IMR-90 (cell line): ENCODE results near the gene NLRP3. TPM values are rescaled to one million over a fixed set of nuclear protein-coding genes. Genes with fewer than 3 reads are reported as not detected.

Experiments used
- ATAC-seq: fragments of 200-7000 bp; cut with Tn5 transposase; 2 replicates; pipeline ENCODE4 v1.9.1; 2020; ENCODE audit warnings: low read depth, mild to moderate bottlenecking, moderate library complexity
- BruUV-seq: library from RNA; stranded (reverse); fragments of 400-500 nt; replicated peaks from 2 replicates; lab custom pipeline; 2021; lab: Mats Ljungman, UMichigan
- CTCF ChIA-PET: fragments of 300-600 bp; formaldehyde crosslinking; extraction: SDS; loops from one replicate; lab custom pipeline; 2021; ENCODE audit warnings: antibody characterized with exemption; lab: Yijun Ruan, JAX
- POLR2A ChIA-PET: fragments of 300-600 bp; sonication (Branson Sonifier 250); formaldehyde crosslinking; loops from one replicate; lab custom pipeline; 2022; ENCODE audit warnings: antibody characterized with exemption; ENCODE audit not compliant: unreplicated experiment; lab: Charles Lee
- DNase-seq: peaks from one replicate; pipeline ENCODE4 v3.0.0; 2013
- H2AFZ ChIP-seq: replicated peaks from 2 replicates; pipeline ENCODE3; 2013; ENCODE audit warnings: low read length, mild to moderate bottlenecking; ENCODE audit not compliant: poor library complexity
- H2AK5ac ChIP-seq: 2 replicates; pipeline ENCODE4 v1.6.1; 2013; ENCODE audit warnings: low read depth, low read length, inconsistent platforms
- H2AK9ac ChIP-seq: replicated peaks from 2 replicates; pipeline ENCODE3; 2013; ENCODE audit warnings: mild to moderate bottlenecking, low read depth, low read length, moderate library complexity; ENCODE audit not compliant: poor library complexity
- H2BK120ac ChIP-seq: 2 replicates; pipeline ENCODE4 v1.6.1; 2013; ENCODE audit warnings: low read depth, low read length, inconsistent platforms
- H2BK15ac ChIP-seq: 3 replicates; pipeline ENCODE4 v1.6.1; 2013; ENCODE audit warnings: low read depth, low read length, inconsistent platforms
- H2BK20ac ChIP-seq: 2 replicates; pipeline ENCODE4 v1.6.1; 2013; ENCODE audit warnings: low read depth, mild to moderate bottlenecking, inconsistent platforms, low read length, moderate library complexity
- H2BK5ac ChIP-seq: 2 replicates; pipeline ENCODE4 v1.6.1; 2013; ENCODE audit warnings: mild to moderate bottlenecking, low read depth, low read length, inconsistent platforms; ENCODE audit not compliant: poor library complexity, severe bottlenecking
- H3K14ac ChIP-seq: replicated peaks from 2 replicates; pipeline ENCODE4 v1.6.1; 2013; ENCODE audit warnings: low read depth, low read length, inconsistent platforms
- H3K18ac ChIP-seq: 2 replicates; pipeline ENCODE4 v1.6.1; 2013; ENCODE audit warnings: low read depth, low read length, control low read depth
- H3K23ac ChIP-seq: 2 replicates; pipeline ENCODE4 v1.6.1; 2013; ENCODE audit warnings: low read depth, low read length, inconsistent platforms
- H3K27ac ChIP-seq: 2 replicates; pipeline ENCODE4 v1.5.1; 2013; ENCODE audit warnings: mild to moderate bottlenecking, control low read depth, low read length; ENCODE audit not compliant: insufficient read depth
- H3K27me3 ChIP-seq: 2 replicates; pipeline ENCODE4 v1.6.1; 2013; ENCODE audit warnings: low read length; ENCODE audit not compliant: control insufficient read depth, insufficient read depth
- H3K36me3 ChIP-seq: 2 replicates; pipeline ENCODE4 v1.6.1; 2013; ENCODE audit warnings: low read length, mixed read lengths; ENCODE audit not compliant: control insufficient read depth, insufficient read depth
- H3K4ac ChIP-seq: 2 replicates; pipeline ENCODE4 v1.6.1; 2013; ENCODE audit warnings: low read depth, low read length, inconsistent platforms
- H3K4me1 ChIP-seq: 2 replicates; pipeline ENCODE4 v1.6.1; 2013; ENCODE audit warnings: low read length, mixed read lengths; ENCODE audit not compliant: control insufficient read depth, insufficient read depth
- H3K4me2 ChIP-seq: 2 replicates; pipeline ENCODE4 v1.6.1; 2013; ENCODE audit warnings: low read depth, mild to moderate bottlenecking, control low read depth, low read length, moderate library complexity
- H3K4me3 ChIP-seq: 2 replicates; pipeline ENCODE4 v1.5.1; 2013; ENCODE audit warnings: low read depth, mild to moderate bottlenecking, control low read depth, low read length, moderate library complexity; ENCODE audit not compliant: insufficient read depth
- H3K56ac ChIP-seq: 2 replicates; pipeline ENCODE4 v1.6.1; 2013; ENCODE audit warnings: low read length, inconsistent platforms; ENCODE audit not compliant: insufficient read depth; ENCODE audit errors: extremely low read depth
- H3K79me1 ChIP-seq, 2 experiments: 2 replicates each; pipeline ENCODE4 v1.6.1; 2013; ENCODE audit warnings: low read length in 2 of 2, inconsistent platforms in 1 of 2, low read depth in 1 of 2
- H3K9ac ChIP-seq: 2 replicates; pipeline ENCODE4 v1.6.1; 2013; ENCODE audit warnings: low read depth, low read length, control low read depth
- H3K9me1 ChIP-seq: 2 replicates; pipeline ENCODE4 v1.6.1; 2013; ENCODE audit warnings: low read length, inconsistent platforms; ENCODE audit not compliant: insufficient read depth
- H3K9me3 ChIP-seq: 2 replicates; pipeline ENCODE4 v1.6.1; 2013; ENCODE audit warnings: low read length; ENCODE audit not compliant: control insufficient read depth, insufficient read depth
- H4K20me1 ChIP-seq: 2 replicates; pipeline ENCODE4 v1.6.1; 2013; ENCODE audit warnings: low read length, inconsistent platforms; ENCODE audit not compliant: insufficient read depth
- H4K5ac ChIP-seq: 2 replicates; pipeline ENCODE4 v1.6.1; 2013; ENCODE audit warnings: mild to moderate bottlenecking, low read depth, low read length, control low read depth
- H4K8ac ChIP-seq, 2 experiments: 2 replicates each; pipeline ENCODE4 v1.6.1; 2013; ENCODE audit warnings: low read depth in 2 of 2, low read length in 2 of 2, control low read depth in 1 of 2, inconsistent platforms in 1 of 2
- H4K91ac ChIP-seq: 2 replicates; pipeline ENCODE4 v1.6.1; 2013; ENCODE audit warnings: low read depth, low read length, inconsistent platforms; ENCODE audit not compliant: insufficient read depth
- MAFK ChIP-seq: IDR thresholded peaks from 2 replicates; pipeline ENCODE4 v1.6.1; 2012; ENCODE audit warnings: low read depth, low read length, improper control_type of control experiment
- MAZ ChIP-seq: IDR thresholded peaks from 2 replicates; pipeline ENCODE4 v1.6.1; 2012; ENCODE audit warnings: low read depth, mild to moderate bottlenecking, low read length, improper control_type of control experiment, moderate library complexity, borderline replicate concordance
- MXI1 ChIP-seq: IDR thresholded peaks from 2 replicates; pipeline ENCODE4 v1.6.1; 2012; ENCODE audit warnings: low read depth, mild to moderate bottlenecking, low read length, moderate library complexity, borderline replicate concordance
- NFE2L2 ChIP-seq: fragments of 150-350 bp; IDR thresholded peaks from 2 replicates; pipeline ENCODE4 v1.6.1; 2016; ENCODE audit warnings: low read depth, mild to moderate bottlenecking, low read length
- POLR2A ChIP-seq: IDR thresholded peaks from 2 replicates; pipeline ENCODE4 v1.6.1; 2012; ENCODE audit warnings: mild to moderate bottlenecking, low read depth, low read length
- RAD21 ChIP-seq: IDR thresholded peaks from 2 replicates; pipeline ENCODE4 v1.6.1; 2012; ENCODE audit warnings: low read length, improper control_type of control experiment
- RFX5 ChIP-seq: IDR thresholded peaks from 2 replicates; pipeline ENCODE4 v1.8.0; 2012; ENCODE audit warnings: low read depth, mild to moderate bottlenecking, low read length, moderate library complexity
- USF2 ChIP-seq: fragments of 150-350 bp; IDR thresholded peaks from 2 replicates; pipeline ENCODE4 v1.6.1; 2017; ENCODE audit warnings: mild to moderate bottlenecking, antibody characterized with exemption, low read length, low read depth
- WGBS, 2 experiments: methylation state at CpG; one replicate each; pipeline versions ENCODE4 v1.1.5 to v1.1.7; 2013; ENCODE audit warnings: missing lambda C conversion rate in 2 of 2; ENCODE audit not compliant: insufficient read length in 1 of 2; ENCODE audit errors: extremely low coverage in 2 of 2; 5-methylcytosine and 5-hydroxymethylcytosine counted together
- dilution Hi-C: fragments of 300-500 bp; cut with HindIII; formaldehyde crosslinking; loops from one replicate; pipeline ENCODE4 v1.14.3; 2018; ENCODE audit warnings: low sequenced_read_pairs; ENCODE audit not compliant: unreplicated experiment
- in situ Hi-C: fragments of 300-500 bp; cut with MboI; formaldehyde crosslinking; loops from 3 replicates; pipeline ENCODE4 v1.14.3; 2019; ENCODE audit warnings: low sequenced_read_pairs, inconsistent platforms, mixed read lengths
- intact Hi-C: fragments of 100-400 bp; cut with micrococcal nuclease; formaldehyde crosslinking; loops from 2 replicates; pipeline ENCODE4 v1.10.0; 2022
- polyA plus RNA-seq, 3 experiments: library from polyadenylated mRNA; depleted of rRNA; stranded (reverse); fragments of >200 nt; gene quantifications; 2 replicates each; pipeline ENCODE4 v1.2.3, GENCODE V29; 2012; ENCODE audit warnings: low replicate concordance in 1 of 3
- total RNA-seq: library from RNA; depleted of rRNA; stranded (reverse); fragments of >200 nt; gene quantifications from 2 replicates; pipeline ENCODE4 v1.2.3, GENCODE V29; 2012

NLRP3 gene
- total and polyA plus RNA-seq, 2 of the 4 experiments (the other 2 are of a cell fraction): 0.18 TPM; not detected in 1

DNA sequence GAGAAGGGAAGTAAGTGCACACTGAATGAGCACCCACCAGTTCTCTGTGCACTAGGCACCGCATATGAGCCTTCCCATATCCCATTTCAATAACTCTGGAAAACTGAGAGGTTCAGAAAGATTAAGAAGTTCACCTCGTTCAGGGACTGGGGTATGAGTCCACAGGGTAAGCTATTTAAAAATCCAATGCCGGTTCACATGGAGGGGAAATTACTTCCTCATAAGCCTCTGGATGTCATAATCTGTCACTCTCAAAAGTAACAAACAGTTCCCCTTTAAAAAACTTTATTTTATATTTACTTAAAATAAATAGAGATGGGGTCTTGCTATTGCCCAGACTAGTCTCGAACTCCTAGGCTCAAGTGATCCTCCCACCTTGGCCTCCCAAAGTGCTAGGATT lies 40.0 kb downstream of the NLRP3 start:
- no peak overlapping the region for H2AFZ ChIP-seq
- H2BK20ac ChIP-seq: no peak overlapping the region
- no peak overlapping the region for H3K4ac ChIP-seq
- BruUV-seq: no TSS peak
- no peak overlapping the region for H3K4me2 ChIP-seq
- no peak overlapping the region for H3K23ac ChIP-seq
- H2AK5ac ChIP-seq: no peak overlapping the region
- no peak overlapping the region for H2AK9ac ChIP-seq
- ATAC-seq (no peak), DNase-seq (no peak)
- H3K9me1 ChIP-seq: no peaks in the 10 kb centered on the region
- no peak overlapping the region for H3K56ac ChIP-seq
- no peaks in the 10 kb centered on the region for H3K79me1 ChIP-seq
- no peaks in the 10 kb centered on the region for H3K36me3 ChIP-seq
- POLR2A ChIA-PET: no interaction called here
- in situ Hi-C loops (no loop called here), dilution Hi-C loops (no loop called here), intact Hi-C loops (no loop called here)
- H3K14ac ChIP-seq: no peak overlapping the region
- no peak overlapping the region for H4K8ac ChIP-seq
- no peak overlapping the region for H2BK15ac ChIP-seq
- no peak overlapping the region for H4K91ac ChIP-seq
- TF ChIP-seq RAD21 (no peak), NFE2L2 (no peak), MXI1 (no peak), USF2 (no peak), MAZ (no peak), POLR2A (no peak), RFX5 (no peak), MAFK (no peak)
- H3K27ac ChIP-seq: no peak overlapping the region
- H2BK120ac ChIP-seq: no peak overlapping the region
- no peak overlapping the region for H4K5ac ChIP-seq
- H3K9me3 ChIP-seq: peaks cover 3% of the 10 kb centered on the region
- H3K4me3 ChIP-seq: no peak overlapping the region
- no peak overlapping the region for H3K9ac ChIP-seq
- CTCF ChIA-PET: no interaction called here
- H2BK5ac ChIP-seq: no peak overlapping the region
- no peak overlapping the region for H3K18ac ChIP-seq
- H4K20me1 ChIP-seq: no peaks in the 10 kb centered on the region
- no peaks in the 10 kb centered on the region for H3K27me3 ChIP-seq
- H3K4me1 ChIP-seq: no peaks in the 10 kb centered on the region
- WGBS, 2 experiments: no CpG with 5 or more reads among the region's 4 CpGs
